Activated naive CD8-positive, alpha-beta T cell (primary cell): ENCODE results near the gene CDK5R2.
A peak's percentile ranks its signal among the peaks of the same experiment; 100 is the strongest.

ENCODE experiments used
- H3K27ac Mint-ChIP-seq: one replicate; pipeline ENCODE4 v1.8.0; 2021; ENCODE audit warnings: mixed read lengths
- H3K27me3 Mint-ChIP-seq: one replicate; pipeline ENCODE4 v1.8.0; 2021; ENCODE audit warnings: mixed read lengths
- H3K36me3 Mint-ChIP-seq: one replicate; pipeline ENCODE4 v1.8.0; 2021; ENCODE audit warnings: mixed read lengths
- H3K4me1 Mint-ChIP-seq: one replicate; pipeline ENCODE4 v1.8.0; 2021; ENCODE audit warnings: low read depth, mixed read lengths
- H3K4me3 Mint-ChIP-seq: one replicate; pipeline ENCODE4 v1.8.0; 2021; ENCODE audit warnings: mild to moderate bottlenecking, mixed read lengths
- H3K9me3 Mint-ChIP-seq: one replicate; pipeline ENCODE4 v1.8.0; 2021; ENCODE audit warnings: low read depth, mixed read lengths

The CDK5R2 gene

DNA sequence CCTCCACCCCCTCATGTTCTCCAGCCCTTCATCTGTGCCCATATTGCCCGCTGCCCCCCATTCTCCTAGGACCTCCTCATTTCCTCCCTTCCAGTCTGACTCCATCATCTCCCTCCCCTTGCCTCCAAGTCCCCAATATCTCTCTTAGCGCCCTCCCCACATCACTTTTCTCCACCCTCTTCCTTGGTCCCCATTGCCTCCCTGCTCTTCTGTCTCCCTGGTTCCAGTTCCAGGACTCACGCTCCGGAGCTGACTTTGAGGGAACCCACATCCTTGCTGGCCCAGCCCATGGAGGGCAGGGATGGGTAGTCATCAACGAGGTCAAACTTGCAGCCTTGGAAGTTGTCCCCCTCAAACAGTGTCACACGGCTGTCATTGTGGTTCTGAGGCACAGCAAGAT lies 31.1 kb downstream of the CDK5R2 start:
- no peaks in the 10 kb centered on the region for H3K9me3 Mint-ChIP-seq
- no peak overlapping the region for H3K27ac Mint-ChIP-seq
- H3K36me3 Mint-ChIP-seq, result no peaks in the 10 kb centered on the region

DNA sequence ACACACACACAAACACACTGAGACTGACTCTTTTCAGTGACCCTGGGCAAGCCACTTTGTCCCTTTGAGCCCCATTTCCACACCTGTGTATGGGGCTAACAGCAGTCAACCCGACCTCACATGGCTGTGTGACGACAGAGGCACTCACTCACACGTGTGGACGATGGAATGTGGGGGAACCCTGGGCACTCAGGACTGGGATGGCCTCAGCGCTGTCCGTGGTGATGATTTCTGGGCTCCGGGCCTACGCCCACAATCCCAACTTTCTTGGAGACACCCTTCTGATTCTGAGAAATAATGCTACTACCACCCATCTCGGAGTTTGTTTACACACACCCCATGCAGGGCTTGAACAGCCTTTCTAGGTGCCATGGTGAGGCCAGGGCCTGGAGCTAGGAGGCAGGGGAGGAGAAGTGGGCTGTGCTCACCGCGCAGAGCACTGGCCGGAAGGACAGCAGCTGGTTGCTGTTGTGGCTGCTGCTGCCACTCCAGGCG lies 32.3 kb downstream of the CDK5R2 start:
- Mint-ChIP-seq H3K27ac (no peak overlapping the region), H3K9me3 (no peaks in the 10 kb centered on the region), H3K4me3 (no peak overlapping the region), H3K4me1 (peaks cover 9% of the 10 kb centered on the region), H3K36me3 (no peaks in the 10 kb centered on the region), H3K27me3 (peaks cover 39% of the 10 kb centered on the region)

More for the DNA sequence above, 31.1 kb downstream of the CDK5R2 start:
- Mint-ChIP-seq H3K27me3 (peaks cover 42% of the 10 kb centered on the region), H3K4me3 (no peak overlapping the region), H3K4me1 (peaks cover 11% of the 10 kb centered on the region)

DNA sequence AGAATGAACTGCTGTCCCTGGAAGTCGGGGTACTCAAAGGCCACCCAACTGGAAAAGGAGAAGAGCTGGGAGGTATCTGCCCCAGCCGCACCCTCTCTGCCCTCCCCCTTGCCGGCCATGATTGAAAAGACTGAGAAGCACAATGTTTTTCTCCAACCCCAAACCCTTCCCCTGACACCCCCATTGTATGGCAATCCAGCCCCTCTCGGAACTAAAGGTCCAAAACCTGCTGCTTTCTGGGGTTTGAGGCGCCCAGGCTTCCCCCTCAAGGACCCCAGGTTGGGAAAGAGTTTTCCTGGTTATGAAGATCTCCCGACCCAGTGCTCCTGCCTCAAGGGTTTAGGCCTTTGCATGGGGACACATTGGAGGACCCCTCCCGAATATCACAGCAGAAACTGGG lies 32.7 kb downstream of the CDK5R2 start:
- Mint-ChIP-seq H3K4me3 (no peak overlapping the region), H3K36me3 (no peaks in the 10 kb centered on the region), H3K27ac (no peak overlapping the region), H3K4me1 (peaks cover 9% of the 10 kb centered on the region), H3K9me3 (no peaks in the 10 kb centered on the region), H3K27me3 (peaks cover 38% of the 10 kb centered on the region)

DNA sequence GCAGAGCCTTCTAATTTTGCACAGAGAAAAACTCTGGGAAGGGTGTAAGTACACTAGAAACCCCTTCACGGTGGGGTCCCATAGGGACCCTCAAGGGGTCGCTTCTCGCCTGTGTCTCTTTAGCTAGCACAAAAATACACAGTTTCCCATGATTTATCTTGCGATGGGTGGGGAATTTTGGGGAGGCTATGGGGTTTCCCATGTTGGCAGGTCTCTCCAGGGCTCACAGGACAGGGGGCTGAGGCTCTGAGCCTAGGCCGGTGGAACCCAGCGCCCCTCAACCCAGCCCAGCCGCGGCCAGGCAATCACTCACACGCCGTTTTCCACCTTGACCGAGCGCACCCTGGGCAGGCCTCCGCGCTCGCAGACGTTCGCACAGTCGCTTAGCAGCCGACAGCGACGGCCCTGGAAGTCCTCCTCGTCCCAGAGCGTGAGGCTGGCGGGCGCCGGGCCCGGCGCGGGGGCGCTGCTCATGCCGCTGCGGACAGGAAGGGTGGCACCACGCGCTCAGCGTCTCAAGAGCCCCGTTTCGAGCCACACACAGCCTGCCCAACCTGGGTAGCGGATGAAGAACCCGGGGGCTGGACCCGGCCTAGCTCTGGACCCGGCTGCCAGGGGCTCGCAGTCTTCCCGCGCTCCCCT lies 33.4 kb downstream of the CDK5R2 start:
- H3K4me3 Mint-ChIP-seq, result peak overlapping the region; percentile 42
- H3K36me3 Mint-ChIP-seq, result no peaks in the 10 kb centered on the region
- no peaks in the 10 kb centered on the region for H3K9me3 Mint-ChIP-seq
- no peak overlapping the region for H3K27ac Mint-ChIP-seq
- H3K27me3 Mint-ChIP-seq, result peaks cover 38% of the 10 kb centered on the region
- H3K4me1 Mint-ChIP-seq, result peaks cover 9% of the 10 kb centered on the region

DNA sequence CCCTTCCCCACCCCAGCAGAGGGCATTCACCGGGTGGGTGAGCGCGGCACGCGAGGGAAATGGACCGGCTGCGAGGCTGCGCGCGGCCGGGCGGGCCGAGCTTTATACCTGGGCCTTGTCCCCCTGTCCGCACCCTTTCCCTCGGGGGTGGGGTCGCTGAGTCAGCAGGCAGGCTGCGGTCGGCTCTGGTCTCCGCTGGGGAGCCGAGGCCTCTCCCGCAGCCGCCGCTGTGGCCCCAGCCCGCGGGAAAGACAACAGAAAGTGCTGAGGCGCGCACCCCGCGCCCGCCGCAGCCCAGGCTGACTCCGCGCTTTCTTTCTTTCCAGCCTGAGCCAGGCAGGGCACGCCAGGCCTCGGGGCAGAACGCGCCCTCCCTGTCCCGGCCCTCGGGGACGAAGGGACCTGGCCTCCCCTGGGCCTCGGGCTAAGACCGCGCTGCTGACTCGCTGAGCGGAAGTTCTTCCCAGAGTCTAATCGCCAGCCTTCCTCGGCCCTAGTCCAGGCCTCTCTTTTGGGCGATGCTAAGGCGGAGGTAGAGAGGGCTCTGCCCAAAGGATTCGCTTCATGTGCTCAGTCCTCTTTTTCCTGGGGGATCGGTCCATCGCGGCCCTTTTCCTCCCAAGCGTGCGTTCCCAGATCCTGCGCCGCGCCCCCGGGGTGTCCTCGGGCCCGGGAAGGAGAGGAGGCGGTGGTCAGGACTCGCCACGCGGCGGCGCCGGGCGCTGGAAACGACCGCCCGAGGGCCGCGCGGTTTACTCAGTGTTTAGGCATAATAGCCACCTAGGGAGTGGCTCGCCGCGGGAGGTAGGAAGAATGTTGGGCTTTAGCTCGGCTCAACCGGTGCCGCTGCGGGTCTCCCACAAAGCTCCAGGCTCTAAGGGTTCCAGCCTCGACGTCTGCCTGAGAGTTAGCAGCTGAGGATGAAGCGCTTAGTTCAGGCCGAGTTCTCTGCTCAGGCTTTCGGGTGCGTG lies 34.2 kb downstream of the CDK5R2 start, which contains the start of gene CRYBA2:
TSS of gene CRYBA2 (minus strand) at position 78 of the 971 bp plus-strand sequence. CDS start 246 bp downstream, outside the sequence.
- Mint-ChIP-seq H3K27me3 (peaks cover 42% of the 10 kb centered on the region), H3K4me1 (peaks cover 9% of the 10 kb centered on the region), H3K27ac (no peak within 1 kb of the TSS), H3K36me3 (no peaks in the 10 kb centered on the region), H3K9me3 (no peaks in the 10 kb centered on the region), H3K4me3 (peak within 1 kb of the TSS; percentile 42)

DNA sequence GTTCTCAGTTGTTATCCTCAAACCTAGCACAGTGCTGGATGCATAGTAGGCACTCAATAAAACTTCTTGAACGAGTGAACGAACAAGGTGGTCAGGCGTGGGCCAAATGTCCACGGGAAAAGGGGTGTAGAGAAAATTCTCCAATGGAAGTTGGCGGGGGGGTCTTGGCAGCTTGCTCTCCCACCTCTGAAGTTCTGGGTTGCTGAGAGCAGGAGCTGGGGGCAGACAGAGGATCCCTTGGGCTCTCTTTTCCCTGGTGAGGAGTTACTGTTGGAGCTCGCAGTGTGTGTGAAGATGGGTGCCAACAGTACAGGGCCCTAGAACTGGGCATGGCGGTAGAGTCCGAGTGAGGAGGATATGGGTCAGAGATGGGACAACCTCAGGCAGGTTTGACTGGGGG lies 36.1 kb downstream of the CDK5R2 start:
- Mint-ChIP-seq H3K4me3 (no peak overlapping the region), H3K36me3 (no peaks in the 10 kb centered on the region), H3K9me3 (no peaks in the 10 kb centered on the region), H3K27me3 (peaks cover 35% of the 10 kb centered on the region), H3K4me1 (peaks cover 9% of the 10 kb centered on the region), H3K27ac (peak overlapping the region; percentile 46)

DNA sequence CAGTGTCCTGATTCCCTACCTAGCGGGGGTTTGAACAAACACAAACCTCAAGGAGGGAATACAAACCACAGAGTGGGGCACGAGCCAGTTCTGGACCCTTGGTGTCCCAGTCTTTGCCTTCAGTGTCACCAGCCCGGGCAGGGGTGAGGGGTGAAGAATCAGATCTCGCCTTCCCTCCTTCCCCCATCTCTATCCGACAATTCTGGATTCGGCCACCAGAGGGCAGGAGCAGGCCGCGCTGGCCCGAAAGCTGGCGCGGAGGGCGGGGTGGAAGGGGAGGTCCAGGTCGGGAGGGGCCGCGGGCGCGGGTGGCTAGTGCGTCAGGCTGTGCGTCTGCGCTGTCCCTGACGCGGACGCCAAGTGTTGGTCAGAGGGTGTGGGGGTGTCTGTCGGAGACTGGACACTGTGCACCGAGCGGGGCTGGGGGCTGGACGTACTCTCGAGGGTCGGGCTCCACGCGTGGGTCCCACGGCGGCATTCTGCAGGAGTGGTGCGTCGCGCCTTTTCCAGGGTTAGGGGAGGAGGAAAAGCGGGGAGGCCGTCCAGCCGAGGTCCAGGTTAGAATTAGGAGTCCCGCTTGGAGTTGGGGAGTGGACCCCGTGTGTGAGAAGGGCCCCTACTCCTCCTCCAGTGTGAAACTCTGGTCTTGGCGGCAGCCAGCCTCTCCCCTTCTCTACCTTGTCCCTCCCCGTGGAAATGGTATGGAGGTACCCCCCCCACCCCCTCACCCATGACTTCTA lies 36.7 kb downstream of the CDK5R2 start:
- Mint-ChIP-seq H3K4me3 (peak overlapping the region; percentile 47), H3K36me3 (no peaks in the 10 kb centered on the region), H3K4me1 (peaks cover 9% of the 10 kb centered on the region), H3K27me3 (peaks cover 31% of the 10 kb centered on the region), H3K27ac (no peak overlapping the region), H3K9me3 (no peaks in the 10 kb centered on the region)

DNA sequence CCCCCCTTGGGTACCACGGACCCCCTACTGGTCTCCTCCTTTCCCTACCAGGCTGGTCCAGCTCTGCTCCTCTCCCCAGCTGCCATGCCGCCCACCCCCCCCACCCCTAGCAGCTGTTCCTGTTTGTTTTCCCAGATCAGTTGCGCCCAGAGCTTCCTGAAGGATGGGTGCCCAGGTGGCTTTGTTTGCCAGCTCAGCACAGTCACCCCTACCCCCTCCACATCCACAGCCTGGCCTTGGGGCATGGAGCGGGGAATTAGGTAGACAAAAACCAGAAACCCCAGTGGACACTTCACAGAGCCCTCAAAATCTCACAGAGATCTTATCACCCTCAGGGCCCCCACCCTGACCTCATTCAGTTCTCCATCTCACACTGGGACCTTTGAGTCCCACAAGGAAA lies 37.5 kb downstream of the CDK5R2 start:
- peaks cover 26% of the 10 kb centered on the region for H3K27me3 Mint-ChIP-seq
- no peak overlapping the region for H3K4me3 Mint-ChIP-seq
- no peaks in the 10 kb centered on the region for H3K36me3 Mint-ChIP-seq
- H3K27ac Mint-ChIP-seq, result no peak overlapping the region
- H3K4me1 Mint-ChIP-seq, result peaks cover 9% of the 10 kb centered on the region
- no peaks in the 10 kb centered on the region for H3K9me3 Mint-ChIP-seq

DNA sequence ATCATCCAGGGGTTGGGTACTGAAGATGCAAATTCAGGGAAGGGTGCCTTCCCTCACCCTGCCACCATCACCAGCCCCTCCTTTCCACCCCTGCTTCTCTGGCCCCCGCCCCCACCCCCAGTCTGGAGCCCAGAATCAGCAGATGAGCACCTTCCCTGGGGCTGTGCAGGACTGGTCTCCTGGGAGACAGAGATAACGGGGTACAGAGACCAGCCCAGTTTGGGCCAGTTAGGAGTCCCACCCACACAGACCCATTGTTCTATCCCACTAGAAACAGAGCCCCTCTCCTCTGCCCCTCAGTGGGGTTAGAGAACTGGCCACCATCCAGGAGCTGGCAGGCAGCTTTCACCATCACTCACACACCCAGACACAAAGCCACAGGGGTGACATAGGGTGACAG lies 38.3 kb downstream of the CDK5R2 start:
- Mint-ChIP-seq H3K27me3 (peaks cover 26% of the 10 kb centered on the region), H3K27ac (no peak overlapping the region), H3K36me3 (no peaks in the 10 kb centered on the region), H3K9me3 (no peaks in the 10 kb centered on the region), H3K4me1 (peaks cover 10% of the 10 kb centered on the region), H3K4me3 (no peak overlapping the region)

DNA sequence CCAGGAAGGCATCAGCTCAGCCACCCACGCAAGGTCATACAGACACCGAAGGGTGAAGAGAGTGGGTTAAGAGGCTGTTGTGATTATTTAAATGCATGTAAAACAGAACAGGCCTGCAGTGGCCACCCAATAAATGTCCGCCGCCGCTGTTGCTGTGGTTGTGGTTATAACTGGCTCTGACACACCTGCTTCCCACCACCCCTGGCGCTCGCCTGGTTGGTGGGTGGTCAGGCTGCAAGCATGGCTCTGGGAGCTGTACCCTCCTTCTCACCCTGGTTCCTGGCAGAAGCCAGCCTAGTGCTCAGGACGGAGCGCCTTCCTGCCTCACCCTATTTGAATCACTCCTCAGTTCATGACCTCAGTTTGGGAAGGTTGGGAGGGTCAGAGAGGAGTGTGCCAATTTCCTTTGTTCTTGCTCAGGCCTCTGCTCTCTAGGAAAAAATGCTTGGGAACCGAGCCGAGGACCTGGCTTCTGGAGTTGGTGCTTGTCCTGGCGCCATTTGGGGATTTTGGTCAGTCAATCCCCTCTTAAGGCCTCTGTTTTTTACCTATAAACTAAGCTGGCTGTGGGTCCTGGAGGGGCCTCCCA lies 39.0 kb downstream of the CDK5R2 start:
- Mint-ChIP-seq H3K4me1 (peaks cover 13% of the 10 kb centered on the region), H3K27ac (no peak overlapping the region), H3K4me3 (no peak overlapping the region), H3K9me3 (no peaks in the 10 kb centered on the region), H3K36me3 (no peaks in the 10 kb centered on the region), H3K27me3 (peaks cover 28% of the 10 kb centered on the region)

DNA sequence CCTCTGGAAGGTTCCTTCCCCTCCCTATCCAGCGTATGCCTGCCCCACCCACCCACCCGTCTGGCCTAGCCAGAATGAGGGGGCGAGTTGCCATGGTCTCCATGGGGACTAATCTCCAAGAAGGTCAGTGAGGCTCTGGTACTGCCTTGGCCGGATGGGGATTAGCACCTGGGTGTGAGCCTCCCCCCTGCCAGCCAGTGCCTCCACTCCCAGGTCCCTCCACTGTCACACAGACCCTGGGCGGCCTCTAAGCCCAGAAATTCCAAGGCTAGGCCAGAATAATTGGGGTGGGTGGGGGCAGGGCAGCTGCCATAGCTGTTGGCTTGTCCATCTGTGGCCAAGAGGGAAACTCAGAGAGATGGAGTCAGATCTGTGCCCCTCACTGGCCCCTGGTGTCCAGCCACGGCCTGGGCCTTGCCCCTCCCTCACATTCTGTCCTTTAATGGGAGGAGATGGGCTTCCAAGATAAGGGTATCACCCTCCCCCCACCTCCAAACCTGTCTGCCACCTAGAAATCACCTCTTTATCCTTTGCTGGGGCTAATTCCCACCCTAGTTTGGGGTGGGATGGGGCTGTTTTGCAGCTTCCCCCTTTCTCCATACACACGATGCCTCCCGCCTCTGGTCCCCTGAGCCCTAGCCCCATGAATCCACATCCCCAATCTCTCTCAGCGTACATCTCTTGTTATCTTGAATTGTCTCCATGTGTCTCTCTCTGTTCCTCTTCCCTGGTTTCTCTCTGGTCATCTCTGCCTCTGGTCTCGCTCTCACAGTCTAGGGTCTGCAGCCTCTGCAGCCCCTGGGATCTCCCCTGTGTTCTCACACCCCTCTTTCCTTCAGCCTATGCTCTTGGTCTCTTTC lies 39.8 kb downstream of the CDK5R2 start:
- Mint-ChIP-seq H3K4me3 (no peak overlapping the region), H3K9me3 (no peaks in the 10 kb centered on the region), H3K36me3 (no peaks in the 10 kb centered on the region), H3K27me3 (peaks cover 32% of the 10 kb centered on the region), H3K27ac (no peak overlapping the region), H3K4me1 (peaks cover 13% of the 10 kb centered on the region)

DNA sequence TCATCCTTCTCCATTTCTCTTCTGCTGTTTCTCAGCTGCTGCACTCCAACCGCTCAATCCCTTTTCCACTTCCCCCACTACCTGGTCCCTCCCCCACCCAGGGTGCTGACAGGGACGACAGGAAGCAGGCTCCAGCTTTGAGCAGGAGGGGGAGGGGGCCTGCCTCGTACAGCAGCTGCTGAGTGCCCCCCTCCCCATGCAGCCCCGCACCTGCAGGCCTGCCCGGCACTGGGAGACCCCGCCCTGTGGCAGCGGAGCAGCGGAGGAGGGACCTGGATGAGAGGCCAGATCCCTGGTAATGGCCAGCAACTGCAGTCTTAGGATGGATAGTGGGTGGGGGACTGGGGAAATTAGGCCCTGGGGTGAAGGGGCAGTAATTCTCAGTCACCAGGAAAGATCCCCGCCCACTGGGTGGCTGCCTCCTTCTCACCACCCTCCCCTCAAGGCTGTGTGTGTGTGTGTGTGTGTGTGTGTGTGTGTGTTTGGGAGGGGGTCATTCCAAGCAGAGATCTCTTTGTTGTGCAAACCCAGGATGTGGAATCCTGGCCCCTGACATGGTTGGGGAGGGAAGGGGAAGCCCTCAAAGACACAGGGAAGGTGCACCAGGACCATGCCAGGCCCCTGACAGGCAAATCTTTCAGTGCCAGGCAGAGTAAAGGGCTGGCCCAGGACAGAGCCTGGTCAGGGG lies 40.6 kb downstream of the CDK5R2 start:
- H3K4me1 Mint-ChIP-seq, result peaks cover 13% of the 10 kb centered on the region
- H3K36me3 Mint-ChIP-seq, result no peaks in the 10 kb centered on the region
- H3K4me3 Mint-ChIP-seq, result no peak overlapping the region
- no peaks in the 10 kb centered on the region for H3K9me3 Mint-ChIP-seq
- peaks cover 35% of the 10 kb centered on the region for H3K27me3 Mint-ChIP-seq
- H3K27ac Mint-ChIP-seq, result no peak overlapping the region

DNA sequence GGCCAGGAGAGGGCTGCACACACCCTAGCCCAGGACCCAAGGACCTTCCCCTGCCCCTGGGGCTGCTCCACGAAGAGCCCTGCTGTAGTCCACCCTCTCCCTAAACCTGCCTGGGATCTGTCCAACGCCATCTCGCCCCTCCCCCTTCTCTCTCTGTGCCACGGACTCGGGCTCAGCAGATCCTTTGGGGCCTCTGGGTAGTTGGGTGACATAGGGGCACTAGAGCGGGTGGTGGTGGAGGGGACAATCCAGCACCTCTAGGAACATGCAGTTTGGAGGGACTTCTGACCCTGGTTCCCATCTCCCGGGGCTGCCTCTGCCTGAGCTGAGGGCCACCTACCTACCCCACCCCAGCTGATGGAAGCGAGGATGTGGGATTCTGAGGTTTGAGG lies 41.1 kb downstream of the CDK5R2 start:
- Mint-ChIP-seq H3K4me1 (peaks cover 10% of the 10 kb centered on the region), H3K4me3 (peak overlapping the region; percentile 27), H3K27ac (no peak overlapping the region), H3K9me3 (no peaks in the 10 kb centered on the region), H3K36me3 (no peaks in the 10 kb centered on the region), H3K27me3 (peaks cover 34% of the 10 kb centered on the region)
